Activated CD8-positive, alpha-beta memory T cell treated with anti-CD3 and anti-CD28 coated beads, Interleukin-2, amount 50 U/mL, for 1 hour (primary cell): ENCODE results near the gene ULK3.

Experiments used
- DNase-seq: peaks from one replicate; pipeline ENCODE4 v3.0.0-alpha.2; 2020; ENCODE audit errors: extremely low read depth

ULK3 gene

GRCh38 chr15:74799255-74799855 lies 43.6 kb downstream of the ULK3 start:
- no peak for DNase-seq

DNA sequence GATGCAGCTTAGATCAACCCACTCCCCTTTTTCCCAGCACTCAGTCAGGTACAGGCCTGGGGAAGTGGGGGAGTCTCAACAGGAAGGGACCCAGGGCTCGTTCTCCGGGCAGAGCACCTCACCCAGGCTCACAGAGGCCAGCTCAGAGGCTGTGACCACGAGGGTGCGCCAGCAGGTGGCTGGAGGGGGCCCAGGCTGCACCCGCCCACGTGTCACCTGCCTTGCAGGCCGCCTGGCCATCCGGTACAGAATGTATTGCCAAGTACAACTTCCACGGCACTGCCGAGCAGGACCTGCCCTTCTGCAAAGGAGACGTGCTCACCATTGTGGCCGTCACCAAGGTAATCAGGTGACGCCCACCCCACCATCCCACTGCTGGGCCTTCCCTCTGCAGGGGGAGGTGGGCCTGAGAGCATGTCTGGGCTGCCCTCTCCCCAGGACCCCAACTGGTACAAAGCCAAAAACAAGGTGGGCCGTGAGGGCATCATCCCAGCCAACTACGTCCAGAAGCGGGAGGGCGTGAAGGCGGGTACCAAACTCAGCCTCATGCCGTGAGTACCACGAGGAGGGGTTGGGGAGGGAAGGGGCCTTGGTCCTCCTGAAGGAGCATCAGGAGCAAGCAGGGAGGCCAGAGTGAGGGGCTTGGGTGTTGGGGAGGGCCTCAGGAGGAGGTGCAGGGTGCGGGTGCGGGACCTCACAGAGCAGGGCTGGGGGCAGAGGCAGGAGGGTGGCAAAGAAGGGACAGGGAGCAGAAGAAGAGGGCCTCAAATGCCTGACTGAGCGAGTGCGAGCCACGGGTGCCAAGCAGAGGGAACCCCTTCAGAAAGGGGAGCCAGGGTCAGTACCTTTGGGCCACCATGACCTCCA lies 44.3 kb downstream of the ULK3 start:
- DNase-seq, result no peak

- no peak for DNase-seq
These were observed 46.9 kb downstream of the ULK3 start for GRCh38 chr15:74795966-74796625.

DNA sequence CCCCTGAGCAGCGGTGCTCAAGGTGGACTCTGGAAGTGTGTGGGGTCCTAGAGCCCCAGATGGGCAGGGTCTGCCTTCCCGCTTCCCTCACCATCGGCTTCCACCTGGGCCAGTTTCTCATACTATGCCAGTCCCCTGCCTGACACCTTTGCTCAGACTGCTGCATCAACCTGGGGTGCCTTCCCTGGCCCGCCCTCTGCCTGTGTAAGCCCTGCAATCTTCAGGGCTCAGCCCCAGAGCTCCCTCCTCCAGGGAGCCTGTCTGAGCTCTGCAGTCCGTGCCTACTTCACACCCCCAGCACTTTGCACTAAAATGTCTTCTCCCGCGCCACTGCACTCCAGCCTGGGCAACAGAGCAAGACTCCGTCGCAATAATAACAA lies 48.0 kb downstream of the ULK3 start:
- no peak for DNase-seq

- DNase-seq, result no peak
These were observed 48.5 kb downstream of the ULK3 start for GRCh38 chr15:74794248-74794969.

- no peak for DNase-seq
These were observed 49.6 kb downstream of the ULK3 start for GRCh38 chr15:74793135-74794028.

DNA sequence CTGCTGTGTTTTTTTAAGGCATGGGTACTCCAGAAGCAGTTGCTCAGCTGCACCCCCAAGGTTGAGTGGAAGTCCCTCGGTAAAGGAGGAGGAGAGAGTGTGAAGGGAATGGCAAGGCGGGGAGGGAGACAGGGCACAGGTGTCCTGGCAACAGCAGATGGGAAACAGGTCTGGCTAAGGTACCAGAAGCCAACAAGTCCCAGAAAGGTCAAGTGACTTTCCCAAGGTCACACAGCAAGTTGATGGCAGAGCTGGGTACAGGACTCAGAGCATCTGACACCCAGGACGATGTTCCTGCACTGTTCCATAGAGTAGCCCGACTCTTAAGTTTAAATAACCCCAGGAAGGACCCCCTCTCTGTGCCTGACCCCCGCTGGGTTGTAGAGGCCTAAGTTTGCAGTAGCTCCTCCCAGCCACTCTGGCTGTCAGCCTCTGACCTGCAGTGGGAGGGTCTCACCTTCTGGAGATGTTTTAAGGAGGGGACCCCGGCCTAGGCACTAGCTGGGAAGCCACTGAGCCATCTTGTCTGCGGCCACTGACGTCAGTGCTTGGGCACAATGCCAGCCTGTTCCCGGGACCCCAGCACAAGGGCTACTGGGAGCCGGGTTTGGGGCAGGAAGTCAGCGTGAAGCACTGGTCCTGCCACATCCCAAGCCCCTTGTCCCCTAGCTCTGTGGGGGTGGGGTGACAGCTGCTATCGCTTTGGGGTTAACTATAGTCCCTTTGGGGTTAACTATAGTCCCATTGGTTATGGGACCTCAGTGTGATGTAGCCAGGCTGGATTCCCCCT lies 50.5 kb downstream of the ULK3 start:
- no peak for DNase-seq

GRCh38 chr15:74791667-74792066 lies 51.3 kb downstream of the ULK3 start:
- DNase-seq, result no peak

DNA sequence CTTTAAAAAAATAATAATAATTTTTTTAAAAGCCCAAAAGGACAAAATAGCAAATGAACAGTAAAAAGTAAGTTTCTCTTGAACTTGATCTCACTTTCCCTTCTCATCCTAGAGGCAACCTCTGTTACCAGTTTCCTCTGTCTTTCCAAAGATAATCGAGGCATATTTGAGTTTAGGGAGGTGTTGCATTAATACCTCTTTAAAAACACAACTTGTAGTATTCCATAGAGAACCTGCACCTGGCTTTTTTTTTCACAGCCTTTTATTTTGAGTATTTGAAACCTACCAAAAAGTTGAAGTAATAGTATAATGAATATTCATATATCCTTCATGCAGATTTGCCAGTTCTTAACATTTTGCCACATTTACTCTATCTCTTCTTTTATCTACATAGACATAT lies 51.9 kb downstream of the ULK3 start:
- DNase-seq, result no peak

DNA sequence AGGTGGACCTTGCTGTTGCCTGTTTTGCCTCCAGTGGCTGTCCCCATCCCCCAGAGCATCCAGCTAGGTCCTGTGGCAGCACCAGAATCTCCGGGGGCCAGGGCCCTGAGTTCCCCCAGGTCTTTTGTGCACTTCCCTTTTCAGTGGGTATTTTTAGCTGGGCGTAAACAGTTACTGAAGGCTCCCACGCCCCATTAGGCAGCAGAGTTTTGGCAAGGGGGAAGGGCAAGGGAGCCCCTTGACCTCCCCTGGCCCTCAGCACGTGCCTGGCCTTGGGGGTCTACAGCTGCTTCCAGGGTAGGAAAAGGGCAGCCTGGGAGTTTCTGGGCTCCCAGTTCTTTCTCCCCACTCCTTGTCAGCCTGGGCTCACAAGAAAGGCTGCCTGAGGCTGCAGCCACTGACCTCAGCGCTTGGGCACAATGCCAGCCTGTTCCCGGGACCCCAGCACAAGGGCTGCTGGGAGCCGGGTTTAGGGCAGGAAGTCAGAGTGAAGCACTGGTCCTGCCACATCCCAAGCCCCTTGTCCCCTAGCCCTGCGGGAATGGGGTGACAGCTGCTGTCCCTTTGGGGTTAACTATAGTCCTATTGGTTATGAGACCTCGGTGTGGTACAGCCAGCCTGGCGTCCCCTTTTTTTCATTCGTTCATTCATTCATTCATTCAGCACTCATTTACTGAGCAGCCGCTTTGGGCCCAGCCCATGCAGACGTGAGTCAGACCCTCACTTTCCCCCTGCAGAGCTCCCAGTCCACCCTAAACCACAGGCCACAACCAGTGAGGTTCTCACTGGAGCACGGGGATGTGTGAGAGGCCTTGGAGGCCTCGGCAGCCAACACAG lies 52.7 kb downstream of the ULK3 start:
- DNase-seq, result no peak

- DNase-seq, result no peak
These were observed 53.2 kb downstream of the ULK3 start for GRCh38 chr15:74789741-74790079.

DNA sequence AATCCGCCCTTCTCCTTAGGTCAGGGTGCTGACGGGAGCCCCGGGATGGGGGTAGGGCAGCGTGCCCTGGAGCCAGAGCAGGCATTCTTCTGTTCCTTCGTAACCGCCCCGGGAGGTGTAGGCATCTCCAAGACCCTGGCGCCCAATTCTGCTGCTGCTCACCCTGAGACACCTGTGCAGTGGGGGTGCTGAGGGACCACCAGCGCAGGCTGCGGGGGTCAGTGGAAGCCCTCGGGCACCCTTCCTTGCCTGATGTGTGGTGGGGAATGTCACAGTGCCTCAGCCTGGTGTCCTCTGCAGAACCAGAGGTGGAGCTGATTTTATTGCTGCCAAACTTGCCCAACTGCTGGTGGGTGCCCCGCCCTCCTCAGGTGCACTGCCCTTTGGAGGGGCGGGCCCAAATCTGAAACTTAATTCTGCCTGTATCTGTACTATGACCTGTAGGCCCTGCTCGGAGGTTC lies 53.8 kb downstream of the ULK3 start:
- DNase-seq, result no peak

- no peak for DNase-seq
These were observed 54.2 kb downstream of the ULK3 start for GRCh38 chr15:74788683-74789151.

DNA sequence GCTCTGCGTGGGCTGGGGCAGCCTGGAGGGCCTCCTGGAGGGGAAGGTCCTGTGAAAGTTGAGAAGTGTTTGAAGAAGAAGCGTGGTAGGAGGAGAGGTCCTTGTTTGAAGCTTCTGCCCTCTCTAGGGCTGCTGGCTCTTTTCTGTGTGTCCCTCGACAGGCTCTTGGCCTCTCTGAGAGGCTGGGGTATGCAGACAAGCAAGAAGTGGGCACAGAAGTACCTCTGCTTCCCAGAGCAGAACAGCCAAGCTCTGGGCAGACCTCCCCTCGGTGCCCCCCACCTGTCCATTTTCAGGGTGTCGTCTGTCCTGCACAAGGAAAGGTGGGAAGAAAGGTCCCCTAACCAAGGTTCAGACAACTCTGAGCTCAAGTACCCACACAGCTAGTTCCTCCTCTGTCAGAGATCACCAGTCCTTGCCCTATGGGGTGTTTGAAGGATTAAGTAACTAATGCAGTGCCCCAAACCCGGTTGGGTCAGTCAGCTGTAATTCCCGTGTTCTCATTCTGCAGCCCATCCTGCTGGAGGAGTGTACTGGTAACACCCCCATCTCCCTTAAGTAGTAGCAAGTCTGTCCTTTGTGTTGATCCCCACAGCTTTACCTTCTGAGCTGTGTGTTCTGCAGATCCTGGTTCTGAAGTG lies 54.8 kb downstream of the ULK3 start:
- DNase-seq, result no peak

DNA sequence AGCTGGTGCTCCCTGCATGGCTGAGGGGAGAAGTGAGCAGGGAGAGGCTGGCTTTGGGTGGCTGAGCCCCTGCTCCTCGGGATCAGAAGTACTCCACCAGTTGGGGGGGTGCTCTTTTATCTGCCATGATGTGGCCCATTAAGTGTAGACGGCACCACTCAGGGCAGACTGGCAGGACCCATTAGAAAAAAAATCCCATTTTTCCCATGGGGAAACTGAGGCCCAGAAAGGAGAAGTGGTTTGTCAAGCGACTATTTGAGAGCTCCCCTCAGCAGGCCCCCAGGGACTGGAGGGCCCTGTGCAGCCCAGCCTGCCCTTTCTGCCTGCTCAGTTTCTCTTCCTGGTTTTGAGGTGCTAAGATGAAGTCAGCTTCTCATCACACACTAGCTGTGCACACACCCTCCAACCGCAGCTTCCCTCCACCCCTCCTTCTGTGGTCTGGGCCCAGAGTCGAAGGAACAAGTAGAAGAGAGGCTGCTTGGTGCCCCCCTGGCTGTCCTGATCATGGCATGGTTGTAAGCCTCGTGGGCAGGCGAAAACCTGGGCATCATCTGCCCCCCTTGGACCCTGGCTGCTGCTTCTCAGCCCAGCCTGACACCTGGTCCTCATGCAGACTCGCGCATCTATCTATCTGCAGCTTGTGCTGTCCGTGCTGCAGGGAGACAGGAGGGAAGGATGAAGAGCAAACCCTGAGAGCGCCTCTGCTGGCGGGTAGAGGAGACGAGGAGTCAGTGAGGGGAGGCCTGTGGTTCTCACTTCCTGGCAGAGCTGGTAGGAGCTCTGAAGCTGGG lies 55.5 kb downstream of the ULK3 start:
- DNase-seq, result peak; percentile 78

DNA sequence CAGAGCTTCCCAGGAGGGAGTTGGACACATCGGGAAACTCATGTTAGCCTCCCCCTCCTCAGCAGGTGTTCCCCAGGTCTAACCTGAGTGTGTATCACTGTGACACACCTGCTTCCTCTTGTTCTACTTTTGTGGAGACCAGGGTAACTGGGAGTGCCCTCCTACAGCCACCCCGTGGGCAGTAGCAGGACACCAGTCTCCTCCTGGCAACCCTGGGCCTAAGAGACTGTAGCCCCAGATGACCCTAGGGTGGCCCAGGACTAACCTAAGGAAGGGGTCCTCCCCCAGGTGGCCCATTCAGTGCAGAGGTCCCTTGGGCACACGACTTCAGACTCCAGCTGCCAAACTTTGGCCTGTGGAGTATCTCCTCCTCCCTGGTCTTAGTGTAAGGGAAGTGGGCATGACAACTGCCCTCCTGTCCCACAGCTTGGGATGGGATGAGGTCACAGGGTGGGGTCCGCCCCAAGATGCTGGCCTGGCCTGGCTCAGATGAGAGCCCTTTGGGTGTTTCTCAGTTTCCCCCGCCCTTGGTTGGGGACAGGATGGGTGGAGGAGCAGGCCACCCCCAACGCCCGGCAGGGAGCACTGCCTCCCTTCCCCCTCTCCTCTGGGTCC lies 56.3 kb downstream of the ULK3 start:
- no peak for DNase-seq
